ENCODE measurements around the gene HHIPL1. TPM values are rescaled to one million over a fixed set of nuclear protein-coding genes. Genes with fewer than 3 reads are reported as not detected.

The HHIPL1 gene
- polyA plus RNA-seq, 1 donor from 2014 or later: 0.24 TPM

DNA sequence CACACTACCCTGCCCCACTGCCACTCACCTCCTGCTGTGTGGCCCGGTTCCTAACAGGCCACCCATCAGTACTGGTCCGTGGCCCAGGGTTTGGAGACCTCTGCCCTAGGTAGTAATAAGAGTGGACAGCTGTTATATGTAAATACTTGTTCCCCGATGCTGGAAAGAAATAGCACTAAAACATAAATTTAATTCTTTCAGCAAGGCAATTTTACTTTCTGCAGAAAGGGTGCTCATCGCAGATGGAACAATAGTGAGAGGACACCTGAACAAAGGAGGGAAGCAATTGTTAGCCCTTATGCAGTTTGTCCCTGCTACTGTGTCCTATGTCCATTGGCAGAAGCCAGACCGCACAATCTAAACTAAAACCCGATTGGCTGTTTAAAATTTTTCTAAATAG, 33.3 kb downstream of the HHIPL1 start:
- H3K4me3 Mint-ChIP-seq: no peak overlapping the region

DNA sequence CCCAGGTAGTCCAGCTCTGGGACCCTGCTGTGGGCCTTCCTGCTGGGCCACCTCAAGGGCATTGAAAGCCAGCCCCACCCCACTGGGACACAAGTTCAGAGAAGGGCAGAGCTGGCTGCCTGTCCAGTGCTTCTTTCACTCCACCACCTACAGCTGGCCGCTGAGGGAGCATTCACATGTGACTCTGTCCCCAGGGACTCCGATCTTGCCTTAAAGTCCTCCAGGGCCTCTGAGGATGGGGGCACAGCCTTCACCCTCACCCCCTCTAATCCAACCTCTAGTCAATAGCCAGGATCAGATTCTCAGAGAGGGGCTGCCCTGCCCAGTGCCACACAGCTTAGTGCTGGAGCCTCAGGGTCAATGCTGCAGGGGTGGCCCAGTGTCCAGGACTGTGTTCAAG, 34.2 kb downstream of the HHIPL1 start:
- Mint-ChIP-seq H3K27ac (no peak overlapping the region), H3K27me3 (peaks cover 1% of the 10 kb centered on the region), H3K4me3 (peak overlapping the region in 1 of 4 donors; percentile 26), H3K4me1 (peaks cover 3 to 4% (median 4%) of the 10 kb centered on the region in 3 donors), H3K36me3 (no peaks in the 10 kb centered on the region), H3K9me3 (peaks cover 0 to 10% (median 9%) of the 10 kb centered on the region in 3 donors)

More for the DNA sequence above, 33.3 kb downstream of the HHIPL1 start:
- H3K27ac Mint-ChIP-seq: peak overlapping the region in 1 of 3 donors; percentile 80
- no peaks in the 10 kb centered on the region for H3K36me3 Mint-ChIP-seq
- H3K9me3 Mint-ChIP-seq: peaks cover 0 to 10% (median 8%) of the 10 kb centered on the region in 3 donors
- peaks cover 3 to 4% (median 4%) of the 10 kb centered on the region in 3 donors for H3K4me1 Mint-ChIP-seq
- peaks cover 1% of the 10 kb centered on the region for H3K27me3 Mint-ChIP-seq

DNA sequence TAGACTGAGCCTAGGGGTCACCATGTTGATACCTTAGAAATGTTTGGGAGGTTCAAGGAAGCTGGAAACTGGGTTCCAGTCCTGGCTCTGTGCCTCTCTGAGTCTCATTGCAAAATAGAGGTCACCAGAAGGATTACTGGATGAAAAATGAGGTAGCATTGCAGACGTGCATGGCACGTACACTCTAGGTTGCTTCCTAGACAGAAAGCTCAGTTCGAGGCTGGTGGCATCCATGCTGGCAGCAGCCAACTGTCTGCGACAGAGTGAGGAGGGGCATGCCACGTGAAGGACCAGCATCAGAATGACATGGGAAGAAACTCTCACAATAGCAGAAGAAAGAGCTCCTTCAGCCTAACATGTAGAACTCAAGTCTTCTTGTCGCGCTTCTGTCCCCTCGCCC, 34.6 kb downstream of the HHIPL1 start:
- H3K27me3 Mint-ChIP-seq: peaks cover 1% of the 10 kb centered on the region
- H3K9me3 Mint-ChIP-seq: peaks cover 0 to 10% (median 9%) of the 10 kb centered on the region in 3 donors
- no peaks in the 10 kb centered on the region for H3K36me3 Mint-ChIP-seq
- peak overlapping the region in 1 of 3 donors; percentile 82 for H3K27ac Mint-ChIP-seq
- peaks cover 3 to 4% (median 4%) of the 10 kb centered on the region in 3 donors for H3K4me1 Mint-ChIP-seq
- peak overlapping the region in 1 of 4 donors; percentile 26 for H3K4me3 Mint-ChIP-seq

DNA sequence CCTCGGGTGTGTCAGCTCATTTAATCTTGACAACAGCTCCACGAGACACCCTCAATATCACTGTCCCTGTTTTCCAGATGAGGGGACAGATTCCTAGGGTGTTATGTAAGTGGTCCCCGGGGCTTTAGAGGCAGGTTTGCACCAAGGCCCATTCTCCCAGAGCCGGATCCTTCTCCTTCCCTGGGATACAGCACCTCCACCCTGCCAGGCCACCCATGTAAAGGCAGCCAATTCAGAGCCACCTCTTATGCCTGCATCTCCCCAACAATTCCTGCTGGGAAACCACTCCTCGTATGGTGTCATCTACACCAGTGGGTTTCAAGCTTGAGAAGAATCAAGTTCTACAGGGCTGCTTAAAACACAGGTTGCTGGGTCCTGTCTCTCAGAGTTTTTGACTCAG, 35.1 kb downstream of the HHIPL1 start:
- no peaks in the 10 kb centered on the region for H3K36me3 Mint-ChIP-seq
- peak overlapping the region in 1 of 4 donors; percentile 26 for H3K4me3 Mint-ChIP-seq
- H3K27me3 Mint-ChIP-seq: peaks cover 1% of the 10 kb centered on the region
- peaks cover 3 to 4% (median 4%) of the 10 kb centered on the region in 3 donors for H3K4me1 Mint-ChIP-seq
- peak overlapping the region in 1 of 3 donors; percentile 82 for H3K27ac Mint-ChIP-seq
- H3K9me3 Mint-ChIP-seq: peaks cover 0 to 10% (median 9%) of the 10 kb centered on the region in 3 donors

DNA sequence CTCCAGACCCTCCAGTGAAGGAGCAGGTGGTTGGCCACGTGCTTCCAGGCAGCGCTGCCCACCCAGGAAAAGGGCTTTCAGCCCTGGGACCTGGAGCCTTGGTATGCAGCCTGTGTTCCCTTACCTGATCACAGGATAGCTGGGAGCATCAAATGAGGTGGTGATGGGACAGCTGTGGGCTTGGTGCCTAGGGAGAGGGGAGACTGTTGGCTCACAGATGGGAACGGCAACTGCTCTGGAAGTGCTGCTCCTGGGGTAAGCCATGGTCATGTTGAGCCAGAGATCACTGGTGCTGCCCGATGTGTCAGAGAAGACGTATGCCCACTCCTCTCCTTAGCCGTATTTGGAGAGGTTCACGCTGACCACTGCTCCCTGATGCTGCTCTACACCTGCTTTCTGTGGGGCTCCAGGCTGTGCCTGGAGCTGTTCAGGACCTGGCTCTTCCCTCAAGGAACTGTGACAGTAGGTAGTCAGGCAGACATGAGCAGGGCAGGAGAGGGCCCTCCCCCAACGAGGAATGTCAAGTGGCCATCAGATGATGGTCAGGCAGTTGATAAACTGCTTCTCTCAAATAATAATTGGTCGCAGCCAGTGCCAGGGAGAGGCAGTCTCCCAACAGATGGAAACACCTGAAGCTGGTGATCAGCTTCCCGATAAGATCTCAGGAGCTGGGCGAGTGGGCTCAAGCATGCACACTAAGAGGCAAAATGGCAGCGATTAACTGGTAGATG, 36.3 kb downstream of the HHIPL1 start:
- Mint-ChIP-seq H3K9me3 (peaks cover 0 to 10% (median 9%) of the 10 kb centered on the region in 3 donors), H3K27ac (peak overlapping the region in 1 of 3 donors; percentile 82), H3K4me3 (peak overlapping the region in 3 of 4 donors; percentile 63 to 70 (median 67)), H3K27me3 (peaks cover 1% of the 10 kb centered on the region), H3K4me1 (peaks cover 3 to 10% (median 4%) of the 10 kb centered on the region in 3 donors), H3K36me3 (no peaks in the 10 kb centered on the region)

DNA sequence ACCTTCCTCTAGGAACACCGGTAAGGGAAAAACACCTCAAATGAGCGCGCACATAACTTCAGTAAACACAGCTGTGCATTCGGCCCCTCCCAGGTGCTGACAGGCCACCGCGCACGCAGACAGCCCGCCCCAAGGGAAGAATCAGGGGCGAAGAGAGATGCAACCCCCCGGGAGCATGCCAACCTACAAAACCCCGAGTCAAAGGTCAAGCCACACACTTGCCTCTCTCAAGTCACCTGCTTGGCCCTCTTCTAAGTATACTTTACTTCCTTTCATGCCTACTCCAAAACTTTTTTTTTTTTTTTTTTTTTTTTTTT, 36.9 kb downstream of the HHIPL1 start:
- Mint-ChIP-seq H3K36me3 (no peaks in the 10 kb centered on the region), H3K4me3 (peak overlapping the region in 2 of 4 donors; percentile 63 to 70), H3K27me3 (peaks cover 4% of the 10 kb centered on the region), H3K4me1 (peaks cover 3 to 15% (median 4%) of the 10 kb centered on the region in 3 donors), H3K9me3 (peaks cover 0 to 10% (median 9%) of the 10 kb centered on the region in 3 donors), H3K27ac (no peak overlapping the region)

DNA sequence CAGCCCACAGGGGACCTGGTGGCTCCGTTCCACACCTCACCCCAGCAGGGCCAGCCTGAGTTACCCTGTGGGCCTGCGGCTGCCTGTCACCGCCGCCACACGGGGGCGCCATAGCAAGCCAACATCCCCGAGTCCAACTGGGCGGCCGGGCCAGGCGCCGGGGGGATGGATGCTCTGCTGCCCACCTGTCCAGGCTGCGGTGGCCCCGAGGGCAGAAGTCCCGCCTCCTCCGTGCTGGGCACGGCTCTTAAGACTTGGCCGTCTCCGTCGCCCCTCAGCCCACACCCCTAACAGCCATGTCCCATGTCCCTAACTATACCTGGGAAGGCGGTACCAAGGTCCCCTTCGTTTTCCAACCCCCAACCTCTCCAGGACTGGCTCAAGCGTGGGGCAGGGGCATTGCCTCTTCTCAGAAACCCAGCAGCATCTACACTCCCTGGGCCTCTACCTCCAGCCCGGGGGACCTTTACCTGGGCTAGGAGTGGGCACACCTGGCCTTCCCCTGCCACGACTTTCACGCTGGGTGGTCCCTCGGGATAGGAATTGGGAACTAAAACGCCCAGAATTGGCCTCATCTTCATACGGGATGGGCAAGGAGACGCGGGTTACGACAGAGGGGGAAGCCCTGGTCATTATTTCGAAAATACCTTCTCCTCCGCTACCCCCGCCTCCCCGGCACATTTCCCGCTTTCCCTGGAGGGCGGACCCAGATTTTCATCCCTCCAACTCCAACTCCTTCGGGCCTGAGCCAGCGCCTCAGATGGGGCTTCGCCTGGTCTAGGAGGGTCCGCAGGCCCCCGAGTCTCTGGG, 38.1 kb downstream of the HHIPL1 start:
- Mint-ChIP-seq H3K9me3 (peaks cover 0 to 9% (median 4%) of the 10 kb centered on the region in 3 donors), H3K27me3 (peaks cover 10% of the 10 kb centered on the region), H3K4me1 (peaks cover 4 to 16% (median 5%) of the 10 kb centered on the region in 3 donors), H3K36me3 (no peaks in the 10 kb centered on the region), H3K27ac (peak overlapping the region; percentile 59 to 73 (median 63)), H3K4me3 (peak overlapping the region; percentile 81 to 98 (median 94))

DNA sequence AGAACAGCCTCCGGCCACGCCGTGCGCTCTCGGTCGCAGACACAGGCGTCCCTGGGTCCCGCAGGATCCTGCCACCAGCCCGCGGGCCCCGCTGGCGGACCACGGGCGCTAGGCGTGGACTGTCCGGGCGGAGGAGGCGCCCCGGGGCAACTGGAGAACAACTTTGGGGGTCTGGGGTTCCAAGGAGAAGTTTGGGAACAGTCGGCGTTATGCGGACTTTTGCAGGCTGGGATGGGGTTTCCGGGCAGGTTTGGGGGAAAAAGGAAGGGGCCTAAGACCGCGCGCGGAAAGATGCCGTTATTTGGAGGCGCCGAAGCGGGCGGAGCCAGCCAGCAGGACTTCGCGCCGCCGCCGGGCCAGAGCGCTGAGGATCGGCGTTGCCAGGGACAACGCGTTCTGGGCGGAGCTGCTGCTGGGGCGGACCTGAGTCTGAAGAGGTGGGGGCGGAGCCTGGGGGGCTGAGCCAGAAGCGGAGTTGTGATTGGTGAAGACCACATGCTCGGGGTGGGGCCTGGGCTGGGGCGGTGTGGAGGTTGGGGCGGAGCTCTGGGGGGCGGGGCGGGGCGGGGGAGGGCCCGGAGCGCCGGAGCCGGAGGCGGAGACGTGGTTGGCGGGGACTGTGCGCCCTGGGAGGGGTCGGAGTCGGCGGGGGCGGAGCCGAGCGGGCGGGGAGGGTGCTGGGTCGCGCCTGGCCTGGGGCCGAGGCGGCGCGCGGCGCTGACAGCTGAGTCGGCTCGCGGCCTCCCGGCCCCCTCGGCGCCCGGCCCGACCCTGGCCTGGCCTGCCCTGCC, 38.9 kb downstream of the HHIPL1 start, which contains the start of gene CYP46A1:
Gene CYP46A1, plus strand, starts transcription at position 680 of the 791 bp plus-strand sequence. CDS start 120 bp downstream, outside the sequence.
- peaks cover 13% of the 10 kb centered on the region for H3K27me3 Mint-ChIP-seq
- peaks cover 4 to 16% (median 6%) of the 10 kb centered on the region in 3 donors for H3K4me1 Mint-ChIP-seq

DNA sequence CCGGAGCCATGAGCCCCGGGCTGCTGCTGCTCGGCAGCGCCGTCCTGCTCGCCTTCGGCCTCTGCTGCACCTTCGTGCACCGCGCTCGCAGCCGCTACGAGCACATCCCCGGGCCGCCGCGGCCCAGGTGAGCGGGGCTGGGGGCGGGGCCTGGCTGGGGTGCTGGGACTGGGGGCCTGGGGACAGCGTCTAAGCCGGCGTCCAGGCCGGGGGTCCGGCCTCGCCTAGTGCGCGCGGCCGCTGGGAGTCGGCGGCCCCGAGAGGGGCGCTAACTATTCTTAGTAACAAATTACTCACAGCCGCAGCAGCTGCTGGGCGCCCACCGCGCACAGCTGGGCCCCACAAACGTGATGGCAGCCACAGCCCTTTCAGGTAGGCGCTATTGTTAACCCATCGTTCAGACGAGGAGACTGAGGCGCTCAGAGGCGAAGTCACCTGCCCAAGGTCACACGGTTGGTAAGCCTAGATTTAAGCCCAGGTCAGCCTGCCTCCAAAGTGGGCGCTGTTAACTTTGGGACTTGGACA, 39.5 kb downstream of the HHIPL1 start:
- Mint-ChIP-seq H3K27ac (no peak overlapping the region), H3K9me3 (peaks cover 0 to 1% (median 0%) of the 10 kb centered on the region in 3 donors), H3K4me3 (peak overlapping the region in 1 of 4 donors; percentile 32), H3K36me3 (peaks cover 1% of the 10 kb centered on the region), H3K27me3 (peaks cover 14% of the 10 kb centered on the region), H3K4me1 (peaks cover 4 to 16% (median 8%) of the 10 kb centered on the region in 3 donors)

More for the DNA sequence above, 38.9 kb downstream of the HHIPL1 start, which contains the start of gene CYP46A1:
- Mint-ChIP-seq H3K9me3 (peaks cover 0 to 3% (median under 1%) of the 10 kb centered on the region in 3 donors), H3K36me3 (peaks cover under 1% of the 10 kb centered on the region), H3K27ac (peak within 1 kb of the TSS; percentile 73 to 92 (median 76)), H3K4me3 (peak within 1 kb of the TSS; percentile 81 to 98 (median 94))

DNA sequence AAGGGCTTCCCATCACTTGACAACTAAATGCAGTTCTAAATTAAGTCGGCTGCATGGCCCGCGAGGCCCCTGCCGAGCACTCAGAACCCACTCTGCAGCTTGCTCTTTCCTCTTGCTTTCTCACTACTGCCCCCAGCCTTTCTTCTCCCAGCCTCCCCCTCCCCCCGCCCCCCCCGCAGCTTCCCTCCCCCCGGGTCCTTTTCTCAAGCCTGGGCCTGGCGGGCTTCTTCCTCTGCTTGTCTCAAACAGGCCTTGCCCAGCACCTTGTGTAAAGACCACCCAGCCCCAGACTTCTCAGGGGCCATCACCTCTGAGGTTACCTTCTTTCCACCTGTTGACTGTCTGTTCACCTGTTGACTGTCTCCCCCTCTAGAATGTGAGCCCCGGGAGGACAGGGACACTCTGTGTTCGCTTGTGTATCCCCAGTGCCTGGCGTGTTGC, 40.2 kb downstream of the HHIPL1 start:
- H3K4me1 Mint-ChIP-seq: peaks cover 4 to 16% (median 8%) of the 10 kb centered on the region in 3 donors
- H3K27me3 Mint-ChIP-seq: peaks cover 21% of the 10 kb centered on the region

DNA sequence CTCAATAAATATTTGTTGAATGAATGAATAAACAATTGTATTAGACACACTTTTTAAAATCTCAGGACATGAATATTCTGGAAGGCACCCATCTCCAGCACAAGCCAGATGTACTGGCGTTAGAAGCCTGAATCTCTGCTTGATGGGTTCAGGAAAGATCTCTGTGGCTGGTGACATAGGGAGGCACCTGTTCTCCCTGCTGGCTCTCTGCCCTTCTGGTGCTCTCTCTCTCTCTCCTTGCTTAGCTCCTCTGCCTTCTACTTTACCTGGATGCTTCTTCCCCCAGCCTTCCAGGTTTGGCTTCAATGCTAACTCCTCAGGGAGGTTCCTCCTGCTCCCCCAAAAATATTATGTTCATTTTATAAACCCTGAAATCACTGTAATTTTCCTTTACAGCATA, 40.7 kb downstream of the HHIPL1 start:
- H3K4me1 Mint-ChIP-seq: peaks cover 4 to 16% (median 8%) of the 10 kb centered on the region in 3 donors
- H3K4me3 Mint-ChIP-seq: peak overlapping the region; percentile 61 to 81 (median 74)
- H3K27me3 Mint-ChIP-seq: peaks cover 23% of the 10 kb centered on the region
- peaks cover 1% of the 10 kb centered on the region for H3K36me3 Mint-ChIP-seq
- H3K27ac Mint-ChIP-seq: peak overlapping the region in 1 of 3 donors; percentile 76
- peaks cover 0 to 1% (median 0%) of the 10 kb centered on the region in 3 donors for H3K9me3 Mint-ChIP-seq

More for the DNA sequence above, 40.2 kb downstream of the HHIPL1 start:
- H3K27ac Mint-ChIP-seq: peak overlapping the region in 1 of 3 donors; percentile 76
- peaks cover 0 to 1% (median 0%) of the 10 kb centered on the region in 3 donors for H3K9me3 Mint-ChIP-seq
- peak overlapping the region; percentile 61 to 81 (median 74) for H3K4me3 Mint-ChIP-seq
- H3K36me3 Mint-ChIP-seq: peaks cover 1% of the 10 kb centered on the region

DNA sequence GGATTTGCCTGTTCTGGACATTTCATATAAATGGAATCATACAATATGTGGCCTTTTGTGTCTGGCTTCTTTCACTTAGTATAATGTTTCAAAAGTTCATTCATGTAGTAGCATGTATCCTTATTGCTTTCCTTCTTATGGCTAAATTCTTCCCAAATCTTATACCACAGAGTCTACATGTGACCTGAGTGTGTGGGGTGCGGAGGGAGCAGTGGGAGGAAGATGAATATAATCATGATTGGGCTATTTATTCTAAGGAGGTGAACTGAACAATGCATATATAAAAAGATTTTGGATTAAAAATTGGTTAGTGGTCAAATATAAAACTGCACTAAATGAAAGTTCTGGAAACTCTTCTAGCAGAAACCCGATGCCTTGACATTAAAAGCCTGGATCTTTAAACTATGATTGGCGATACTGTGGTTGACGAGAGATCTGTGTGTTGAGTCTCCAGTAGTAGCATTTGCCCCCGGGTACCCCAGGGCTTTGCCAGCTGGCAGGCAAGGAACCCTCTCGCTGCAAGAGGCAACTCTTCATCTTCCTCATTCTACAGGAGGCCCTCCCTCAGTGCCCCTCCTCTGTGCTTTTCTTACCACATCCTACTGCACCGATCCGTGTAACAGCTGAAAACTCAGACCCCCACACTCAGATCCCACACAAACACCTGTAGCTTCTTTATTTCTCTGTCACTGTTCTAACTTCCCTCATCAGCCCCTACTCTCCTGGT, 41.8 kb downstream of the HHIPL1 start:
- peaks cover 0 to 1% (median 0%) of the 10 kb centered on the region in 3 donors for H3K9me3 Mint-ChIP-seq
- peak overlapping the region in 1 of 4 donors; percentile 77 for H3K4me3 Mint-ChIP-seq
- peaks cover 4 to 16% (median 8%) of the 10 kb centered on the region in 3 donors for H3K4me1 Mint-ChIP-seq
- peak overlapping the region in 1 of 3 donors; percentile 51 for H3K27ac Mint-ChIP-seq
- peaks cover 1% of the 10 kb centered on the region for H3K36me3 Mint-ChIP-seq
- peaks cover 30% of the 10 kb centered on the region for H3K27me3 Mint-ChIP-seq
